ENCODE measurements around the gene TTC34.

TTC34 gene

GRCh38 chr1:2785631-2786328 is 15.7 kb downstream of the TTC34 start:
- no peak overlapping the region for H3K4me3 ChIP-seq (ENCODE audit: low read depth, low read length)
- in situ Hi-C loops (cut with HindIII; ENCODE audit: low sequenced_read_pairs), result no loop called here
- no peak for TF ChIP-seq CTCF (IDR thresholded peaks at IDR 0.05; ENCODE audit: low read depth, low read length)
- no peak for DNase-seq (ENCODE audit: low read depth, low spot score)

GRCh38 chr1:2784854-2785630 is 16.5 kb downstream of the TTC34 start:
- no peak overlapping the region for H3K4me3 ChIP-seq (ENCODE audit: low read depth, low read length)
- TF ChIP-seq CTCF (IDR thresholded peaks at IDR 0.05; ENCODE audit: low read depth, low read length), result no peak
- no peak for DNase-seq (ENCODE audit: low read depth, low spot score)
- in situ Hi-C loops (cut with HindIII; ENCODE audit: low sequenced_read_pairs), result no loop called here

GRCh38 chr1:2783435-2784397 is 17.8 kb downstream of the TTC34 start:
- in situ Hi-C loops (cut with HindIII; ENCODE audit: low sequenced_read_pairs), result no loop called here
- H3K4me3 ChIP-seq (ENCODE audit: low read depth, low read length), result no peak overlapping the region
- DNase-seq (ENCODE audit: low read depth, low spot score), result no peak
- TF ChIP-seq CTCF (IDR thresholded peaks at IDR 0.05; ENCODE audit: low read depth, low read length), result no peak

- in situ Hi-C loops (cut with HindIII; ENCODE audit: low sequenced_read_pairs), result no loop called here
- TF ChIP-seq CTCF (IDR thresholded peaks at IDR 0.05; ENCODE audit: low read depth, low read length), result no peak
Measured at GRCh38 chr1:2783069-2783434, 18.4 kb downstream of the TTC34 start.

GRCh38 chr1:2781627-2782026 is 19.9 kb downstream of the TTC34 start:
- H3K4me3 ChIP-seq (ENCODE audit: low read depth, low read length), result no peak overlapping the region
- in situ Hi-C loops (cut with HindIII; ENCODE audit: low sequenced_read_pairs), result no loop called here
- no peak for DNase-seq (ENCODE audit: low read depth, low spot score)
- no peak for TF ChIP-seq CTCF (IDR thresholded peaks at IDR 0.05; ENCODE audit: low read depth, low read length)

More at GRCh38 chr1:2783069-2783434, 18.4 kb downstream of the TTC34 start:
- no peak overlapping the region for H3K4me3 ChIP-seq (ENCODE audit: low read depth, low read length)
- no peak for DNase-seq (ENCODE audit: low read depth, low spot score)

- no peak overlapping the region for H3K4me3 ChIP-seq (ENCODE audit: low read depth, low read length)
- TF ChIP-seq CTCF (IDR thresholded peaks at IDR 0.05; ENCODE audit: low read depth, low read length), result no peak
- in situ Hi-C loops (cut with HindIII; ENCODE audit: low sequenced_read_pairs), result no loop called here
- no peak for DNase-seq (ENCODE audit: low read depth, low spot score)
Measured at GRCh38 chr1:2778220-2778592, 23.3 kb downstream of the TTC34 start.
